HepG2 (cell line): ENCODE data around the gene B3GALT6.

Experiments used
- CBX1 ChIP-seq: IDR thresholded peaks from one replicate; pipeline ENCODE4 v1.6.1; 2016; ENCODE audit warnings: antibody characterized with exemption, low read depth
- FIP1L1 ChIP-seq: fragments of 200-400 bp; formaldehyde crosslinking; IDR thresholded peaks from 2 replicates; pipeline ENCODE4 v1.6.1; 2018; ENCODE audit warnings: low read depth, mild to moderate bottlenecking, low read length, moderate library complexity, borderline replicate concordance; ENCODE audit not compliant: insufficient read depth
- SUZ12 ChIP-seq: fragments of 150-350 bp; IDR thresholded peaks from 2 replicates; pipeline ENCODE4 v1.6.1; 2014; ENCODE audit warnings: low read depth, low read length
- ZNF790 ChIP-seq: sonication (generic); formaldehyde crosslinking; IDR thresholded peaks from 2 replicates; pipeline ENCODE4 v1.8.0; 2022; ENCODE audit warnings: missing genetic modification reagents, mild to moderate bottlenecking, borderline replicate concordance

GRCh38 chr1:1268284-1268682 is 36.2 kb downstream of the B3GALT6 start:
- TF ChIP-seq SUZ12 (no peak), ZNF790 (CRISPR knock-in tag) (no peak), CBX1 (no peak), FIP1L1 (no peak)
